Measurements from ENCODE around the gene TPTE2.

DNA sequence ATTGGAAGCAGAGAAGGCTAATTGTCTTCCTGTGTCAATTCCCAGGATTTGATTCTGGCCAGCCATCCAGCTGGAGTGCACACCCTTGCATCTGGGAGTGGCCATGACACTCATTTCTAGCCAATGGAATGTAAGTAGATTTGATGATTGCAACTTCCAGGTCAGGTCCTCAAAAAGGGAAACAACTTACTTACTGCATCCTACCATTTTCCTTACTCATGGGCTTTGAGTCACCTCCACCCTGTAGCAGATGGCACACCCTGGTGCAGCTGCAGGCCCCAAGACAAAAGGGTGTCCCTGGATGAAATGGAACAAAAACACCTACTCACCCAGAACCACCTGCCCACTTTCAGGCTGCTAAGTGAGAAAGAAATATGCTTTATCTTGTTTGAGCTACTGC, 44.8 kb upstream of the TPTE2 start:
- TF ChIP-seq CREB1 (IDR thresholded peaks at IDR 0.05; ENCODE audit: low read depth), result no peak
- TF ChIP-seq, protein P1, sequence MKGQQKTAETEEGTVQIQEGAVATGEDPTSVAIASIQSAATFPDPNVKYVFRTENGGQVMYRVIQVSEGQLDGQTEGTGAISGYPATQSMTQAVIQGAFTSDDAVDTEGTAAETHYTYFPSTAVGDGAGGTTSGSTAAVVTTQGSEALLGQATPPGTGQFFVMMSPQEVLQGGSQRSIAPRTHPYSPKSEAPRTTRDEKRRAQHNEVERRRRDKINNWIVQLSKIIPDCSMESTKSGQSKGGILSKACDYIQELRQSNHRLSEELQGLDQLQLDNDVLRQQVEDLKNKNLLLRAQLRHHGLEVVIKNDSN (IDR thresholded peaks at IDR 0.05), result no peak
- no peak for TF ChIP-seq TEAD4 (IDR thresholded peaks at IDR 0.05)
- TF ChIP-seq, protein P2, sequence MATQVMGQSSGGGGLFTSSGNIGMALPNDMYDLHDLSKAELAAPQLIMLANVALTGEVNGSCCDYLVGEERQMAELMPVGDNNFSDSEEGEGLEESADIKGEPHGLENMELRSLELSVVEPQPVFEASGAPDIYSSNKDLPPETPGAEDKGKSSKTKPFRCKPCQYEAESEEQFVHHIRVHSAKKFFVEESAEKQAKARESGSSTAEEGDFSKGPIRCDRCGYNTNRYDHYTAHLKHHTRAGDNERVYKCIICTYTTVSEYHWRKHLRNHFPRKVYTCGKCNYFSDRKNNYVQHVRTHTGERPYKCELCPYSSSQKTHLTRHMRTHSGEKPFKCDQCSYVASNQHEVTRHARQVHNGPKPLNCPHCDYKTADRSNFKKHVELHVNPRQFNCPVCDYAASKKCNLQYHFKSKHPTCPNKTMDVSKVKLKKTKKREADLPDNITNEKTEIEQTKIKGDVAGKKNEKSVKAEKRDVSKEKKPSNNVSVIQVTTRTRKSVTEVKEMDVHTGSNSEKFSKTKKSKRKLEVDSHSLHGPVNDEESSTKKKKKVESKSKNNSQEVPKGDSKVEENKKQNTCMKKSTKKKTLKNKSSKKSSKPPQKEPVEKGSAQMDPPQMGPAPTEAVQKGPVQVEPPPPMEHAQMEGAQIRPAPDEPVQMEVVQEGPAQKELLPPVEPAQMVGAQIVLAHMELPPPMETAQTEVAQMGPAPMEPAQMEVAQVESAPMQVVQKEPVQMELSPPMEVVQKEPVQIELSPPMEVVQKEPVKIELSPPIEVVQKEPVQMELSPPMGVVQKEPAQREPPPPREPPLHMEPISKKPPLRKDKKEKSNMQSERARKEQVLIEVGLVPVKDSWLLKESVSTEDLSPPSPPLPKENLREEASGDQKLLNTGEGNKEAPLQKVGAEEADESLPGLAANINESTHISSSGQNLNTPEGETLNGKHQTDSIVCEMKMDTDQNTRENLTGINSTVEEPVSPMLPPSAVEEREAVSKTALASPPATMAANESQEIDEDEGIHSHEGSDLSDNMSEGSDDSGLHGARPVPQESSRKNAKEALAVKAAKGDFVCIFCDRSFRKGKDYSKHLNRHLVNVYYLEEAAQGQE (IDR thresholded peaks at IDR 0.05; ENCODE audit: low read depth), result no peak
- TF ChIP-seq RAD21 (IDR thresholded peaks at IDR 0.05; ENCODE audit: low read depth), result no peak
- no peak for TF ChIP-seq YY1 (IDR thresholded peaks at IDR 0.05; ENCODE audit: low read depth)
- no peak for TF ChIP-seq TCF12 (IDR thresholded peaks at IDR 0.05; ENCODE audit: low read depth)
- TF ChIP-seq EGR1 (IDR thresholded peaks at IDR 0.05), result no peak
- no peak for TF ChIP-seq FOXM1 (IDR thresholded peaks at IDR 0.05; ENCODE audit: borderline replicate concordance, low read depth)
- no peak for TF ChIP-seq CEBPB (IDR thresholded peaks at IDR 0.05)
